GM19397 (cell line): ENCODE results near the gene GRIN1.

Source experiments
- ATAC-seq: cut with Tn5 transposase; IDR thresholded peaks from one replicate; pipeline ENCODE4 v1.9.1; 2021; ENCODE audit warnings: mild to moderate bottlenecking, moderate library complexity; ENCODE audit not compliant: unreplicated experiment

Gene GRIN1

DNA sequence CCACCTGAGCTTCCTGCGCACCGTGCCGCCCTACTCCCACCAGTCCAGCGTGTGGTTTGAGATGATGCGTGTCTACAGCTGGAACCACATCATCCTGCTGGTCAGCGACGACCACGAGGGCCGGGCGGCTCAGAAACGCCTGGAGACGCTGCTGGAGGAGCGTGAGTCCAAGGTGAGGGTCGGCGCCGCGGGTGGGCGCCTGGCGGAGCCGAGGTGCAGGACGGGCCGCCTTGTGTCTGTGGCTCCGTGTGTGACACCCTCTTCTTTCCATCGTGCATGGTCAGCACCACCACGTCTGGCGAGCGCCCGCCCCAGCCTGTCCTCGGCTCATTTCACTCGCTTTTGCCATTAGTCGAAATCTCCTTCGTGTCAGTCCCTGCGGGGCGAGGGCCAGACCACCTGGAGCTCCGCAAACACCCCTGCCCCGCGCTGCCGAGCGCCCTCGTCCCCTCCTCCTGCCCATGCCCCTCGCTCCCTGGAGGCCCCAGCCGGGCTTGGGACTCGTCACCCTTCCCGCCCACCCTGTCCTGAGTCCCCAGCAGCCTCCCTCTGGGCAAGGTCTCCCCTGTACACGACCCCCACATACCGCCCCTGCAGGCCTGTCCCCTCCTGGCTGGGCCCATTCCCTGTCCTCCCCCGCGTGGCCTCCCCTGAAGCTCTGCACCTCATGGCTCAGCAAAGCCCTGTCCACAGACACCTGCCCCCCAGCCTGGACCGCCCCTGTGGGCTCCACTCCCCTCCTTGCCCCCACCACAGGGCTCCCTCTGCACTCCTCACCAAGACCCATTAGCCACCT lies 7.0 kb downstream of the GRIN1 start:
- no peak for ATAC-seq

- no peak for ATAC-seq
Observed at GRCh38 chr9:137146527-137146918, 7.6 kb downstream of the GRIN1 start.

DNA sequence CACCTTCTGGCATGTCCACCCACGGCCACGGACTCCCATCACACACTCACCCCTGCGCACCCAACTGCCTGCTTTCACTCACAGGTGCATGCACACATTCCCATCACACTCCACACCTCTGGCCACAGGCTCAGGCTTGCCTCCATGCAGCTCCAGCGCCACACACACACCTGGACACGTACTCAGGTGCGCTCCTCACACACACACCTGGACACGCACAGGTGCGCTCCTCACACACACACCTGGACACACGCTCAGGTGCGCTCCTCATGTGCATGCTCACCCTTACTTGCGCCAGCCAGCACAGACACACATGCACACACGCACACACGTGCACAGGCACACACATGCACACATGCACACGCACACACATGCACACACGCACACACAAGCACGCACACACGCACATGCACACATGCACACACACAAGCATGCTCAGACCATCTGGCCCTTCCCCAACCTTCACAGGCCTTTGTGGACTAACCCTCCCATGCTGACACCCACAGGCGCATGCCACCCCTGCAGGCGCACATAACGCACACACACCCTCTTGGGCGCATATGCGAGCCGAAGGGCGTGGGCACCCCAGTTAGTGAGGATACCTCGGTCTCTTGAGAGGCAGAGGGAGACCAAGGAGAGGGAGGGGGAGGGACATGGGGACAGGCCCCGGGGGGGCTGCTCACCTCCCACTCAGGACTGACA lies 8.3 kb downstream of the GRIN1 start:
- ATAC-seq: no peak

DNA sequence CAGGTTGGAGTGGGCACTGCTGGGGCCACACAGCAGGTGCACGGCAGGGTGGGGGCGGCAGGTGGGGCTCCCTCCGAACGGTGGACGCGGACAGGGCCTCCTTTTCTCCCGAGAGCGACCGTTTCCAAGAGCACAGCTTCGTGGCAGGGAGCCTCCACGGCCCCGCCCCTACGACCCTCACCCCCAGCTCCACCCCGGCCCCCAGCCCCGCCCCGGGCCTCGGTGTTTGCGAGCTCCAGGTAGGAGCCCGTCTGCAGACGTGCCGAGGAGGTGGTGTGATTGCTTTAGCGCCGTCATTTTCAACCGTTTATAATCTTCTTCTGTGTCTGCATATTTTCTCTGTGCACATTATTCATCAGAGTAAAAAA lies 8.8 kb downstream of the GRIN1 start:
- ATAC-seq: no peak

- no peak for ATAC-seq
Observed at GRCh38 chr9:137148242-137148641, 9.3 kb downstream of the GRIN1 start.

DNA sequence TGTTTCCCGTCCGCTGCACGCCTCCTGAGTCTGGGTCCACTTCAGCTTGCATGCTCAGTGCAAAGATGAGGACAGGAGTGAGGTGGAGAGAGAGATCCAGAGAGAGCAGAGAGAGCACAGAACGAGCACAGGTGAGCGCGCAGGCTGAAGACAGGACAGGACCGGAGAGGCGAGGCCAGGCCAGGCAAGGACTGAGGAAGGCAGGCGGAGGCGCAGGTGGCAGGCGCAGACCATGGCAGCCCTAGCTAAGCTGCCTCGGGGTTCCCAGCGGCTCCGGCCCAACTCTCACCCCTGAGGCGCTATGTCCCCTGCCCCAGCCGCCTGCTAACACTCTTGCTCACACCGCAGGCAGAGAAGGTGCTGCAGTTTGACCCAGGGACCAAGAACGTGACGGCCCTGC lies 9.7 kb downstream of the GRIN1 start:
- ATAC-seq: no peak

DNA sequence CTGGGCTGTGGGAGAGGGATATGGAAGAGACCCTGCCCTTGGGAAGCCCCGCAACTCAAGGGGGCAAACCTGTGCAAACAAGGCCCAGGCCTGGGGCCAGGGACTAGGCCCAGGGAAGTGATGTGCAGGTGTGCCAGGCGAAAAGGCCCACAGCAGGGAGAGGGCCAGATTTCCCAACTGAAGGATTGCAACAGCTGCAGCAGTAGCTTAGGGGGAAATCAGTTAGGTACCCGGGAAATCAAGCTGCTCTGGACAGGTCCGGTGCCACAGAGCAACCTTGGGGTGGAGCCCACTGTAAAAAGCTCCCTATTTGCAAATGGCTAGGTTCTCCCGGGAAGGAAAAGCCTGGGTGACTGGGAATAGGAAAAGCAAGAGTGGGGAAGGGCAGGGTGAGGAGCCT lies 10.4 kb downstream of the GRIN1 start:
- no peak for ATAC-seq

- ATAC-seq: no peak
Observed at GRCh38 chr9:137149942-137150616, 11.1 kb downstream of the GRIN1 start.

DNA sequence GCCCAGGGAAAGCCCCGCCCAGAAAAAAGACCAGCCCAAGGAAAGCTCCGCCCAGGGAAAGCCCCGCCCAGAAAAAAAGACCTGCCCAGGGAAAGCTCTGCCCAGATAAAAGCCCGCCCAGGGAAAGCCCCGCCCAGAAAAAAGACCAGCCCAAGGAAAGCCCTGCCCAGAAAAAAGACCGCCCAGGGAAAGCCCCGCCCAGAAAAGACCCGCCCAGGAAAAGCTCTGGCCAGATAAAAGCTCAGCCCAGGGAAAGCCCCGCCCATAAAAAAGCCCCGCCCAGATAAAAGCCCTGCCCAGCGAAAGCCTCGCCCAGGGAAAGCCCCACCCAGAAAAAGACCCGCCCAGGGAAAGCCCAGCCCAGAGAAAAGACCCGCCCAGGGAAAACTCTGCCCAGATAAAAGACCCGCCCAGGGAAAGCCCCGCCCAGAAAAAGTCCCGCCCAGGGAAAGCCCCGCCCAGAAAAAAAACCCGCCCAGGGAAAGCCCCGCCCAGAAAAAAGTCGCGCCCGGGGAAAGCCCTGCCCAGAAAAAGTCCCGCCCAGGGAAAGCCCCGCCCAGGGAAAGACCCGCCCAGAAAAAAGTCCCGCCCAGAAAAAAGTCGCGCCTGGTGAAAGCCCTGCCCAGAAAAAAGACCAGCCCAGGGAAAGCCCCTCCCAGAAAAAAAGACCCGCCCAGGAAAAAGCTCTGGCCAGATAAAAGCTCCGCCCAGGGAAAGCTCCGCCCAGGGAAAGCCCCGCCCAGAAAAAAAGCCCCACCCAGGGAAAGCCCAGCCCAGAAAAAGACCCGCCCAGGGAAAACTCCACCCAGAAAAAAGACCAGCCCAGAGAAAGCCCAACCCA lies 11.9 kb downstream of the GRIN1 start:
- peak; percentile 40 for ATAC-seq

GRCh38 chr9:137152844-137153405 lies 14.0 kb downstream of the GRIN1 start:
- no peak for ATAC-seq

GRCh38 chr9:137156567-137157375 lies 17.8 kb downstream of the GRIN1 start:
- no peak for ATAC-seq

GRCh38 chr9:137157618-137158415 lies 18.9 kb downstream of the GRIN1 start:
- no peak for ATAC-seq

GRCh38 chr9:137158625-137159024 lies 19.7 kb downstream of the GRIN1 start:
- ATAC-seq: no peak

- no peak for ATAC-seq
Observed at GRCh38 chr9:137159105-137160053, 20.4 kb downstream of the GRIN1 start.

DNA sequence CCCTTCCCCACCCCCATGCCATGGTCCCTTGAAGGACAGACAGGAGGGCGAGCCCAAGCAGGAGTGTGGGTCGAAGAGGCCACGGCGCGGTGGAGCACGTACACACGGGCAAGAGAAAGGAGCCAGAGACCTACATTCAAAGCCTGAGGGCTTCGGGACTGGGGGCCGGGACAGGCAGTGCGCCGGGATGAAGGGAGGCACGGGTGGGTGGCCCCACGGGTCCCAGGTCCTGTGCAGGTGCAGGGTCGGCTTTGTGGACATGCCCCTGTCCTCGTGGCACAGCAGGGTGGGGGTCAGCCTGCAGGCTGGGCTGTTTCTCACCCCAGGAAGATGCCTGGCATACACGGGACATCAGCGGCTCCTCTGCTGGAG lies 21.1 kb downstream of the GRIN1 start:
- no peak for ATAC-seq

DNA sequence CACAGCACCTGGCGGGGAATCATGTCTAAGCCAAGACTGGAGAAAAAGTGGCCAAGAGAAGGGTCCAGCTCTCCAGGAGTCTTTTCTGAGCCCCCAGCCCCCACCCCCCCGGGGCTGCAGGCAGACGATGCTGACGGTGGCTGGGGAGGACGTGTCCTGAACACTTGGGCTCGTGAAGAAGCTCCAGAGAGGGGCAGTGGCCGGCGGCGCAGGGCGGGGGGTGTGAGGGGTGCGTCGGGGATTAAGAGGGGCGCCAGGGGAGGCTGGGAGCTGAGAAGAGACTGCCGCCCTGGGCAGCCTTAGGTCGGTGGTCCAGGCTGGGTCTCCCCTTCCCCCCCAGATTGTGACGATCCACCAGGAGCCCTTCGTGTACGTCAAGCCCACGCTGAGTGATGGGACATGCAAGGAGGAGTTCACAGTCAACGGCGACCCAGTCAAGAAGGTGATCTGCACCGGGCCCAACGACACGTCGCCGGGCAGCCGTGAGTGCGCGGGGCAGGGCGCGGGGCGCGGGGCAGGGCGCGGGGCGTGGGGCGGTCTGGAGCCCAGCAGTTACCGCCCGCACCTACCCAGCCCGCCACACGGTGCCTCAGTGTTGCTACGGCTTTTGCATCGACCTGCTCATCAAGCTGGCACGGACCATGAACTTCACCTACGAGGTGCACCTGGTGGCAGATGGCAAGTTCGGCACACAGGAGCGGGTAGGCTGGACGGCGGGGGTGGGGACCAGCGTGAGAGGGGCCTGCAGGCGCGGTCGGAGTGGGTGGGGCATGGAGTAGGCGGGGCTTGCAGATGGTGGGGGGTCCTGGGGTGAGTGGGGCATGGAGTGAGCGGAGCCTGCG lies 22.0 kb downstream of the GRIN1 start:
- ATAC-seq: no peak
